ENCODE data around the gene TMPRSS12. TPM values are rescaled to one million over a fixed set of nuclear protein-coding genes. Genes with fewer than 3 reads are reported as not detected.
A peak's percentile ranks its signal among the peaks of the same experiment; 100 is the strongest.
"Not testable (repeated sequence)": the region's sequence is repeated elsewhere in the genome, so short reads cannot be mapped to it uniquely, and the experiment has no call there.

The TMPRSS12 gene
- total RNA-seq, 1 experiment from 2014 or later, result not detected

DNA sequence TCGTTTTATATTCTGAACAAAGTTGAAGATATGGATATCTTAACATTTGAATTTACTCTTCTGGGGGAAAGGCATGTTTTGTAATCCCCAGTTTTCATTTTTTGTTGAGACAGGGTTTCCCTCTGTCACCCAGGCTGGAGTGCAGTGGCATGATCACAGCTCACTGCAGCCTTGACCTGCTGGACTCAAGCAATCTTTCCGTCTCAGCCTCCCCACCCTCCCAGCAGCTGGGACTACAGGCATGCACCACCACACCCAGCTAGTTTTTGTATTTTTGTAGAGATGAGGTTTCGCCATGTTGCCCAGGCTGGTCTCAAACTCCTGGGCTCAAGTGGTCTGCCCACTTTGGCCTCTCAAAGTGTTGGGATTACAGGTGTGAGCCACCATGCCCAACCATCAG lies 84.2 kb downstream of the TMPRSS12 start:
- not testable (repeated sequence) for DNase-seq (ENCODE audit: low read depth)

DNA sequence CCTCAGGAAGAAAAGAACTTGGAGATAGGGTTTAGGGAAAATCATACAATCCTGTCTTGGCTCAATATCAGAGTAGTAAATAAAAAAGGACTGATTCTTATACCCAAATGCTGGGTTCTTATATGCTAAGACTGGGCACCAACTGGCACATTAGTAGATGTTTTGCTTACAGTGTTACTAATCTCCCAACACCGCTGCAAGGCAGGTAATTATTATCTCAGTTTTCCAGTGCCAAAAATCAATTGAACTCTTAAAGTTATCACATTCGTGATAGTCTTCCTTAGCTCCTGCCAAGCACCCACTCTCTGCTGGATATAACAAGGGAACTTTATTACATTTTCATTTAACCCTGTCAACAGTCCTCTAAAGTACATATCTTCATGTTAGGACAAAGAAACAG lies 84.6 kb downstream of the TMPRSS12 start:
- no peak for DNase-seq (ENCODE audit: low read depth)

DNA sequence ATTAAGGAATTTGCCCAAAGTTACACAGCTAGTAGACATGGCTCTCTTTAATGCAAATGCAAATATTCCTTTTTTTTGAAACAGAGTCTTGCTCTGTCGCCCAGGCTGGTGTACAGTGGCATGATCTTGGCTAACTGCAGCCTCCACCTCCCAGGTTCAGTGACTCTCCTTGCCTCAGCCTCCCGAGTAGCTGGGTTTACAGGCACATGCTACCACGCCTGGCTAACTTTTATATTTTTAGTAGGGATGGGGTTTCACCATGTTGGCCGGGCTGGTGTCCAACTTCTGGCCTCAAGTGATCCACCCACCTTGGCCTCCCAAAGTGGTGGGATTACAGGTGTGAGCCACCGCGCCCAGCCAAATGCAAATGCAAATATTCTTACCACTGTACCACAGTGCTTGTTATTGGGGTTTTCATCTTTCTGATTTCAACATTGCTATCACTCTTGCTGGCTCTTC lies 85.1 kb downstream of the TMPRSS12 start:
- DNase-seq (ENCODE audit: low read depth), result no peak

GRCh38 chr12:50928392-50928791 lies 85.7 kb downstream of the TMPRSS12 start:
- no peak for DNase-seq (ENCODE audit: low read depth)

- no peak for DNase-seq (ENCODE audit: low read depth)
Observed at GRCh38 chr12:50929831-50930230, 87.1 kb downstream of the TMPRSS12 start.

DNA sequence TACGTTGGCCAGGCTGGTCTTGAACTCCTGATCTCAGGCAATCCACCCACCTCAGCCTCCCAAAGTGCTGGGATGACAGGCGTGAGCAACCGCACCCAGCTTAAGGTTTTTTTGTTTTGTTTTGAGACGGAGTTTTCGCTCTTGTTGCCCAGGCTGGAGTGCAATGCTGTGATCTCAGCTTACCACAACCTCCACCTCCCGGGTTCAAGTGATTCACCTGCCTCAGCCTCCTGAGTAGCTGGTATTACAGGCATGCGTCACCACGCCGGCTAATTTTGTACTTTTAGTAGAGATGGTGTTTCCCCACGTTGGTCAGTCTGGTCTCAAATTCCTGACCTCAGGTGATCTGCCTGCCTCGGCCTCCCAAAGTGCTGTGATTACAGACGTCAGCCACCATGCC lies 87.8 kb downstream of the TMPRSS12 start:
- DNase-seq (ENCODE audit: low read depth), result peak; percentile 53

DNA sequence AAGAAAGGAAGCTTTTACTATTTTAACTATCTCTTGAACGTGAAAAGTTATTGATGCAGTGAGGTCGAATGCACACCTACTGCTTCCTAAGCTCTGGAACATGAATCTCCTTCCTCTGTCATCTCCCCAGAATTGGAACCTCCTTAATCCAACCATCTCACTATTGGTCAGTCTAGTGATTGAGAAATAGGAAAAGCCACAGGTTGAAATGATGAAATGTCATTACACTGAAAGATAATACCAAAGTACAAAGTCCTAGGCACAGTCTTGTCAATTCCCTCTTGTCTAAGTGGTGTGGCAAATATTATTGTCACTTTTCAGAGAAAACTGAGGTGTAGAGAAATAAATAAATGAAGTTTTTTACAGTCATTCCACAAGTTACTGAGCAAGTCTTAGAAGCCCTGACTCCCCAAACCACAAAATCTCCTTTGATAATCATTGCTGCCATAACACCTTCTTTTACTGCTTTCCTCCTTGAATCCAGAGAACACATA lies 90.1 kb downstream of the TMPRSS12 start:
- no peak for DNase-seq (ENCODE audit: low read depth)

- DNase-seq (ENCODE audit: low read depth), result peak; percentile 10
Observed at GRCh38 chr12:50933459-50934124, 90.9 kb downstream of the TMPRSS12 start.

GRCh38 chr12:50934371-50934851 lies 91.7 kb downstream of the TMPRSS12 start:
- DNase-seq (ENCODE audit: low read depth), result no peak

- DNase-seq (ENCODE audit: low read depth), result no peak
Observed at GRCh38 chr12:50934981-50935807, 92.5 kb downstream of the TMPRSS12 start.

DNA sequence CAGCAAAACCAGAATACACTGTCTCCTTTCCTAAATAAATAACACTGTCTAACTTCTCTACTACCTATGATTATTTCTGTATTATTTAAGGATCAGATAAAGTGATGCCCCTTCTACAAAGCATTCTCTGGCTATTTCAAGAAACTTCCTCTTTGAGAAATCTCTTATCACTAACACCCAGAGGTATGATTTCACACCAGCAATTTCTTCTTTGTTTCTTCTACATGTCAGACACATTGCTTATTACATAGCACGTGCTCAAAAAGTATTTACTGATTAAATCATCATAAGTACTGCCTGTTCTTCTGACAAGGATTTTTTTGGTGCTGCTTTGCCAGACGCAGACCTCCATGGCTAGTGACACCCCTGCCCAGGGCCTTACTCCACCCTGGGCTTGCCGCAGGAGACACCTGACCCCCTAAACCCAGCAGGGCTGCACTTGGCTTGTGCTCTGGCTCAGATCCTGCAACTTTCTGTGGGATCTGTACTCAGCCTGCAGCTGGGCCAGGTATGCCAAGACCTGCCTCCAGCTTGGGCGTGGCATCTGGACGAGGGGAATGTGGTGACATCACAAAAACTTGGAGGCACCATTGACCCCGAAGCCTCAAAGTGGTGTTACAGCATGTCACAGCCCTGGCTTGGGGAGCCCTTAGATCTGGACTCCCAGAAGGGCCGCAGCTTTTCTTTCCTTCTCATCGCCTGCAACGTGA lies 94.2 kb downstream of the TMPRSS12 start:
- no peak for DNase-seq (ENCODE audit: low read depth)

Other genes starting within 250 kb of the TMPRSS12 start
- 21.8 and 37.5 TPM in 2 replicates for gene ATF1, start 78.8 kb upstream of the TMPRSS12 start, total RNA-seq (2014; rRNA removed; shearing (Covaris generic))
- gene HIGD1C, start 109.6 kb downstream of the TMPRSS12 start, total RNA-seq (2014; rRNA removed; shearing (Covaris generic)), result not detected in 2 replicates
- gene SLC11A2, start 183.5 kb downstream of the TMPRSS12 start, total RNA-seq (2014; rRNA removed; shearing (Covaris generic)), result 49.6 and 54.3 TPM in 2 replicates
- 21.2 and 27.8 TPM in 2 replicates for gene LETMD1, start 205.4 kb downstream of the TMPRSS12 start, total RNA-seq (2014; rRNA removed; shearing (Covaris generic))
- gene CSRNP2, start 240.7 kb downstream of the TMPRSS12 start, total RNA-seq (2014; rRNA removed; shearing (Covaris generic)), result 16.9 and 22.3 TPM in 2 replicates